Thoracic aorta (tissue), 2 donors: ENCODE measurements around the gene IZUMO3. TPM values are rescaled to one million over a fixed set of nuclear protein-coding genes. Genes with fewer than 3 reads are reported as not detected.

Source experiments
- ATAC-seq: fragments of 150-250 bp; one replicate; pipeline ENCODE4 v1.8.0; 2017; ENCODE audit warnings: low read depth; ENCODE audit not compliant: insufficient number of reproducible peaks, low FRiP score
- DNase-seq: peaks from one replicate; pipeline ENCODE4 v3.0.0-alpha.2; 2020; ENCODE audit warnings: low spot score
- H3K27ac ChIP-seq, 2 donors: fragments of 200-600 bp; sonication (generic); 1 replicate in 1 of 2; 2 replicates in 1 of 2; pipeline ENCODE4 v1.5.1; 2016; ENCODE audit warnings: mild to moderate bottlenecking in 2 of 2, moderate library complexity in 2 of 2
- H3K27me3 ChIP-seq: fragments of 200-600 bp; sonication (generic); replicated peaks from 2 replicates; pipeline ENCODE4 v1.6.0; 2016; ENCODE audit warnings: mild to moderate bottlenecking; ENCODE audit not compliant: insufficient read depth
- H3K36me3 ChIP-seq: fragments of 200-600 bp; sonication (generic); one replicate; pipeline ENCODE4 v1.5.1; 2016
- H3K4me1 ChIP-seq, 2 donors: fragments of 200-600 bp; sonication (generic); 1 replicate in 1 of 2; 2 replicates in 1 of 2; pipeline versions ENCODE4 v1.5.1 to v1.6.0; 2016; ENCODE audit warnings: low read depth in 2 of 2, mild to moderate bottlenecking in 1 of 2; ENCODE audit not compliant: control insufficient read depth in 1 of 2
- H3K4me3 ChIP-seq: fragments of 200-600 bp; sonication (generic); 2 replicates; pipeline ENCODE4 v1.5.1; 2016; ENCODE audit warnings: mild to moderate bottlenecking
- H3K9me3 ChIP-seq: fragments of 200-600 bp; sonication (generic); 2 replicates; pipeline ENCODE4 v1.5.1; 2016
- CTCF ChIP-seq: fragments of 200-600 bp; sonication (generic); IDR thresholded peaks from one replicate; pipeline ENCODE4 v1.5.1; 2019; ENCODE audit warnings: antibody characterized with exemption
- total RNA-seq, 2 donors: library from RNA; depleted of rRNA; stranded (reverse); fragments of >200 nt; gene quantifications; one replicate each; pipeline versions ENCODE4 v1.1.0 to v1.2.3, GENCODE V29; 2016

IZUMO3 gene
- total RNA-seq, 2 donors from 2014 or later, result not detected

GRCh38 chr9:24504521-24504920 is 41.2 kb downstream of the IZUMO3 start:
- Histone ChIP-seq H3K27me3 (no peaks in the 10 kb centered on the region), H3K27ac (no peak overlapping the region), H3K9me3 (no peaks in the 10 kb centered on the region), H3K4me1 (no peaks in the 10 kb centered on the region), H3K36me3 (no peaks in the 10 kb centered on the region), H3K4me3 (no peak overlapping the region)
- no peak for ATAC-seq
- no peak for DNase-seq
- TF ChIP-seq CTCF, result no peak

DNA sequence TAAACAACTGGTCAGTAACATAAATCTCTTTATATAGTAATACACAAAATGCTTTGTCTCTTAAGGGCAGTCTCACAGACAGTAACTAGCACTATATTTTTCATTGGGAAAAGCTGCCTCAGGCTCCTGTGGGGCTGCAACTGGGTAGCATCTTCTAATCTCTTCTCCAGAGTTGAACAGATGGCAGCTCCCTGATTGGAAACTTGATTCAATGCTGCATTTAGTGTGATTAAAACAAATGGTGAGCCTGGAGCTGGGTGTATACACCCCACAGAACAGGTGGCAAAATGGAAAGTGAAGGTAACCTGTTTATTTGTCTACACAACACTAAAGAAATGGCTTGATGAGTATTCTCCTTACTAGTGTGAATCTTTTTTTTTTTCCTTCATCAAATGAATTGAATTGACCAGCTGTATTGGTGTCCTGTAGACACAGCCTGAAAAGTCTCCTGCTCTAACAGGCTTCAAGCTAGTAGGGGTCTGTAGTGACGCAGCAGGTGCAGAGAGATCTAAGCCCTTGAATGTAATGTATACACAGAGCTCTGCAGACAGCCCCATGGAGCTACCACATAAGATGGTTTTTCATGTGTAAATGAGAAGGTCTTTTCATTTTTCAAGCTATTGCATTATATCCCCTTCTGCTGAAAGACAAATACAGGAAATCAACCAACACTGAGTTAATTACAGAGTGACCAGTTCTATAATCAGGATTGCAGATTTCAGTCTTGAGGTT is 43.3 kb downstream of the IZUMO3 start:
- no peaks in the 10 kb centered on the region for H3K27me3 ChIP-seq

DNA sequence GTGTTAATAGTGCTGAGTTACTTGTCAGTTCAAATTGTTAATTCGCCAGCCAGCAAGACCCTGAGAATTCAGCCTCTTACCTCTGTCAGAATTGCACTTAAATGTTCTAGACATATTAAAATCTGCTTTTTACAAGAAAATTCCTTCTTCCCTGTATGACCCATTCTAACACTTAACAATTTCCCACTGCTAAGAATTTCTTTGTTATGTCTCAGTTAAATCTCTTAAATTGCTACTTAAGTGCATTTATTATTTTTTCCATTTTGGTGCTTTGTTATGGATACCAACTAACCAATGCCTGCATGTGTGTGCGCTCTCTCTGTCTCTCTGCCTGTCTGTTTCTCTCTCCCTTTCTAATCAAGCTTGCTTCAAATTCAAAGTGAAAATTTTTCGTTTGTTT is 44.9 kb downstream of the IZUMO3 start:
- ATAC-seq (no peak), DNase-seq (no peak)
- H3K9me3 ChIP-seq, result no peaks in the 10 kb centered on the region
- no peaks in the 10 kb centered on the region for H3K27me3 ChIP-seq
- no peak for TF ChIP-seq CTCF
- no peaks in the 10 kb centered on the region for H3K4me1 ChIP-seq
- H3K4me3 ChIP-seq, result no peak overlapping the region
- H3K27ac ChIP-seq, result no peak overlapping the region
- no peaks in the 10 kb centered on the region for H3K36me3 ChIP-seq

More for the DNA sequence above, 43.3 kb downstream of the IZUMO3 start:
- Histone ChIP-seq H3K27ac (no peak overlapping the region), H3K36me3 (no peaks in the 10 kb centered on the region), H3K4me1 (no peaks in the 10 kb centered on the region), H3K9me3 (no peaks in the 10 kb centered on the region), H3K4me3 (no peak overlapping the region)
- DNase-seq (no peak), ATAC-seq (no peak)
- no peak for TF ChIP-seq CTCF

DNA sequence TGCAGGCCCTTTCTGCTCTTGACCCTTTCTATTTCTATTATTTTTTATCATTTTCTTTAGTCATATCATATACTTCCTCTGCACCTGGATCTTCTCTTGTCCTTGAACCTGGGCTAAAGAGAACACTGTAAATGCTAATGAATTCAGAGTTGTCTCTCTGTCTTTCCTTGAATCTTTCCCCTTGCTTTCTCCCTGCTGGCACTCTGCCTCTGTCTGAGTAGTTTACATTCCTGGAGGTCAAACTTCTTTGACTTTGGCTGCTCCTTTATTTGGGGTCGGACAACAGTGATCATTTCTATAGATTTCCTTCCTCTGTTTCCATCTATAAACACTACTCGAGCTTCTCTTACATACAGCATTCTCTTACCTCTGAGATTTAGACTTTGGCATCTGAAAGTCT is 47.1 kb downstream of the IZUMO3 start:
- H3K9me3 ChIP-seq, result no peaks in the 10 kb centered on the region
- H3K4me3 ChIP-seq, result no peak overlapping the region
- no peaks in the 10 kb centered on the region for H3K36me3 ChIP-seq
- no peak for TF ChIP-seq CTCF
- DNase-seq (no peak), ATAC-seq (no peak)
- H3K4me1 ChIP-seq, result no peaks in the 10 kb centered on the region
- no peaks in the 10 kb centered on the region for H3K27me3 ChIP-seq
- no peak overlapping the region for H3K27ac ChIP-seq

GRCh38 chr9:24497671-24498070 is 48.0 kb downstream of the IZUMO3 start:
- H3K4me3 ChIP-seq, result no peak overlapping the region
- H3K27me3 ChIP-seq, result no peaks in the 10 kb centered on the region
- no peak for DNase-seq
- no peak for TF ChIP-seq CTCF
- no peaks in the 10 kb centered on the region for H3K9me3 ChIP-seq
- H3K4me1 ChIP-seq, result no peaks in the 10 kb centered on the region
- no peak overlapping the region for H3K27ac ChIP-seq
- H3K36me3 ChIP-seq, result no peaks in the 10 kb centered on the region
- ATAC-seq, result no peak
